IMR-90 (cell line): Measurements from ENCODE around the gene PCBP4. TPM values are rescaled to one million over a fixed set of nuclear protein-coding genes. Genes with fewer than 3 reads are reported as not detected.

Experiments used
- ATAC-seq: fragments of 200-7000 bp; cut with Tn5 transposase; 2 replicates; pipeline ENCODE4 v1.9.1; 2020; ENCODE audit warnings: low read depth, mild to moderate bottlenecking, moderate library complexity
- BruUV-seq: library from RNA; stranded (reverse); fragments of 400-500 nt; replicated peaks from 2 replicates; lab custom pipeline; 2021; lab: Mats Ljungman, UMichigan
- CTCF ChIA-PET: fragments of 300-600 bp; formaldehyde crosslinking; extraction: SDS; loops from one replicate; lab custom pipeline; 2021; ENCODE audit warnings: antibody characterized with exemption; lab: Yijun Ruan, JAX
- POLR2A ChIA-PET: fragments of 300-600 bp; sonication (Branson Sonifier 250); formaldehyde crosslinking; loops from one replicate; lab custom pipeline; 2022; ENCODE audit warnings: antibody characterized with exemption; ENCODE audit not compliant: unreplicated experiment; lab: Charles Lee
- DNase-seq: peaks from one replicate; pipeline ENCODE4 v3.0.0; 2013
- H2AFZ ChIP-seq: replicated peaks from 2 replicates; pipeline ENCODE3; 2013; ENCODE audit warnings: low read length, mild to moderate bottlenecking; ENCODE audit not compliant: poor library complexity
- H2AK5ac ChIP-seq: 2 replicates; pipeline ENCODE4 v1.6.1; 2013; ENCODE audit warnings: low read depth, low read length, inconsistent platforms
- H2AK9ac ChIP-seq: replicated peaks from 2 replicates; pipeline ENCODE3; 2013; ENCODE audit warnings: mild to moderate bottlenecking, low read depth, low read length, moderate library complexity; ENCODE audit not compliant: poor library complexity
- H2BK120ac ChIP-seq: 2 replicates; pipeline ENCODE4 v1.6.1; 2013; ENCODE audit warnings: low read depth, low read length, inconsistent platforms
- H2BK15ac ChIP-seq: 3 replicates; pipeline ENCODE4 v1.6.1; 2013; ENCODE audit warnings: low read depth, low read length, inconsistent platforms
- H2BK20ac ChIP-seq: 2 replicates; pipeline ENCODE4 v1.6.1; 2013; ENCODE audit warnings: low read depth, mild to moderate bottlenecking, inconsistent platforms, low read length, moderate library complexity
- H2BK5ac ChIP-seq: 2 replicates; pipeline ENCODE4 v1.6.1; 2013; ENCODE audit warnings: mild to moderate bottlenecking, low read depth, low read length, inconsistent platforms; ENCODE audit not compliant: poor library complexity, severe bottlenecking
- H3K14ac ChIP-seq: replicated peaks from 2 replicates; pipeline ENCODE4 v1.6.1; 2013; ENCODE audit warnings: low read depth, low read length, inconsistent platforms
- H3K18ac ChIP-seq: 2 replicates; pipeline ENCODE4 v1.6.1; 2013; ENCODE audit warnings: low read depth, low read length, control low read depth
- H3K23ac ChIP-seq: 2 replicates; pipeline ENCODE4 v1.6.1; 2013; ENCODE audit warnings: low read depth, low read length, inconsistent platforms
- H3K27ac ChIP-seq: 2 replicates; pipeline ENCODE4 v1.5.1; 2013; ENCODE audit warnings: mild to moderate bottlenecking, control low read depth, low read length; ENCODE audit not compliant: insufficient read depth
- H3K27me3 ChIP-seq: 2 replicates; pipeline ENCODE4 v1.6.1; 2013; ENCODE audit warnings: low read length; ENCODE audit not compliant: control insufficient read depth, insufficient read depth
- H3K36me3 ChIP-seq: 2 replicates; pipeline ENCODE4 v1.6.1; 2013; ENCODE audit warnings: low read length, mixed read lengths; ENCODE audit not compliant: control insufficient read depth, insufficient read depth
- H3K4ac ChIP-seq: 2 replicates; pipeline ENCODE4 v1.6.1; 2013; ENCODE audit warnings: low read depth, low read length, inconsistent platforms
- H3K4me1 ChIP-seq: 2 replicates; pipeline ENCODE4 v1.6.1; 2013; ENCODE audit warnings: low read length, mixed read lengths; ENCODE audit not compliant: control insufficient read depth, insufficient read depth
- H3K4me2 ChIP-seq: 2 replicates; pipeline ENCODE4 v1.6.1; 2013; ENCODE audit warnings: low read depth, mild to moderate bottlenecking, control low read depth, low read length, moderate library complexity
- H3K4me3 ChIP-seq: 2 replicates; pipeline ENCODE4 v1.5.1; 2013; ENCODE audit warnings: low read depth, mild to moderate bottlenecking, control low read depth, low read length, moderate library complexity; ENCODE audit not compliant: insufficient read depth
- H3K56ac ChIP-seq: 2 replicates; pipeline ENCODE4 v1.6.1; 2013; ENCODE audit warnings: low read length, inconsistent platforms; ENCODE audit not compliant: insufficient read depth; ENCODE audit errors: extremely low read depth
- H3K79me1 ChIP-seq, 2 experiments: 2 replicates each; pipeline ENCODE4 v1.6.1; 2013; ENCODE audit warnings: low read length in 2 of 2, inconsistent platforms in 1 of 2, low read depth in 1 of 2
- H3K9ac ChIP-seq: 2 replicates; pipeline ENCODE4 v1.6.1; 2013; ENCODE audit warnings: low read depth, low read length, control low read depth
- H3K9me1 ChIP-seq: 2 replicates; pipeline ENCODE4 v1.6.1; 2013; ENCODE audit warnings: low read length, inconsistent platforms; ENCODE audit not compliant: insufficient read depth
- H3K9me3 ChIP-seq: 2 replicates; pipeline ENCODE4 v1.6.1; 2013; ENCODE audit warnings: low read length; ENCODE audit not compliant: control insufficient read depth, insufficient read depth
- H4K20me1 ChIP-seq: 2 replicates; pipeline ENCODE4 v1.6.1; 2013; ENCODE audit warnings: low read length, inconsistent platforms; ENCODE audit not compliant: insufficient read depth
- H4K5ac ChIP-seq: 2 replicates; pipeline ENCODE4 v1.6.1; 2013; ENCODE audit warnings: mild to moderate bottlenecking, low read depth, low read length, control low read depth
- H4K8ac ChIP-seq, 2 experiments: 2 replicates each; pipeline ENCODE4 v1.6.1; 2013; ENCODE audit warnings: low read depth in 2 of 2, low read length in 2 of 2, control low read depth in 1 of 2, inconsistent platforms in 1 of 2
- H4K91ac ChIP-seq: 2 replicates; pipeline ENCODE4 v1.6.1; 2013; ENCODE audit warnings: low read depth, low read length, inconsistent platforms; ENCODE audit not compliant: insufficient read depth
- CHD1 ChIP-seq: IDR thresholded peaks from 2 replicates; pipeline ENCODE4 v1.6.1; 2012; ENCODE audit warnings: low read depth, low read length, improper control_type of control experiment
- FOS ChIP-seq: fragments of 150-350 bp; IDR thresholded peaks from 2 replicates; pipeline ENCODE4 v1.6.1; 2016; ENCODE audit warnings: low read depth, low read length
- MAFK ChIP-seq: IDR thresholded peaks from 2 replicates; pipeline ENCODE4 v1.6.1; 2012; ENCODE audit warnings: low read depth, low read length, improper control_type of control experiment
- MAZ ChIP-seq: IDR thresholded peaks from 2 replicates; pipeline ENCODE4 v1.6.1; 2012; ENCODE audit warnings: low read depth, mild to moderate bottlenecking, low read length, improper control_type of control experiment, moderate library complexity, borderline replicate concordance
- MXI1 ChIP-seq: IDR thresholded peaks from 2 replicates; pipeline ENCODE4 v1.6.1; 2012; ENCODE audit warnings: low read depth, mild to moderate bottlenecking, low read length, moderate library complexity, borderline replicate concordance
- NFE2L2 ChIP-seq: fragments of 150-350 bp; IDR thresholded peaks from 2 replicates; pipeline ENCODE4 v1.6.1; 2016; ENCODE audit warnings: low read depth, mild to moderate bottlenecking, low read length
- RCOR1 ChIP-seq: IDR thresholded peaks from 2 replicates; pipeline ENCODE4 v1.6.1; 2012; ENCODE audit warnings: mild to moderate bottlenecking, low read length, improper control_type of control experiment; ENCODE audit not compliant: insufficient replicate concordance
- RFX5 ChIP-seq: IDR thresholded peaks from 2 replicates; pipeline ENCODE4 v1.8.0; 2012; ENCODE audit warnings: low read depth, mild to moderate bottlenecking, low read length, moderate library complexity
- SMC3 ChIP-seq: fragments of 150-350 bp; IDR thresholded peaks from 2 replicates; pipeline ENCODE4 v1.6.1; 2016; ENCODE audit warnings: low read depth, mild to moderate bottlenecking, antibody characterized with exemption, low read length, moderate library complexity
- USF2 ChIP-seq: fragments of 150-350 bp; IDR thresholded peaks from 2 replicates; pipeline ENCODE4 v1.6.1; 2017; ENCODE audit warnings: mild to moderate bottlenecking, antibody characterized with exemption, low read length, low read depth
- WGBS, 2 experiments: methylation state at CpG; one replicate each; pipeline versions ENCODE4 v1.1.5 to v1.1.7; 2013; ENCODE audit warnings: missing lambda C conversion rate in 2 of 2; ENCODE audit not compliant: insufficient read length in 1 of 2; ENCODE audit errors: extremely low coverage in 2 of 2; 5-methylcytosine and 5-hydroxymethylcytosine counted together
- dilution Hi-C: fragments of 300-500 bp; cut with HindIII; formaldehyde crosslinking; loops from one replicate; pipeline ENCODE4 v1.14.3; 2018; ENCODE audit warnings: low sequenced_read_pairs; ENCODE audit not compliant: unreplicated experiment
- in situ Hi-C: fragments of 300-500 bp; cut with MboI; formaldehyde crosslinking; loops from 3 replicates; pipeline ENCODE4 v1.14.3; 2019; ENCODE audit warnings: low sequenced_read_pairs, inconsistent platforms, mixed read lengths
- intact Hi-C: fragments of 100-400 bp; cut with micrococcal nuclease; formaldehyde crosslinking; loops from 2 replicates; pipeline ENCODE4 v1.10.0; 2022
- polyA plus RNA-seq, 3 experiments: library from polyadenylated mRNA; depleted of rRNA; stranded (reverse); fragments of >200 nt; gene quantifications; 2 replicates each; pipeline ENCODE4 v1.2.3, GENCODE V29; 2012; ENCODE audit warnings: low replicate concordance in 1 of 3
- total RNA-seq: library from RNA; depleted of rRNA; stranded (reverse); fragments of >200 nt; gene quantifications from 2 replicates; pipeline ENCODE4 v1.2.3, GENCODE V29; 2012
- TF ChIP-seq, protein P1 (sequence below): fragments of 150-350 bp; IDR thresholded peaks from 2 replicates; pipeline ENCODE4 v1.6.1; 2016; ENCODE audit warnings: low read depth, mild to moderate bottlenecking, low read length, moderate library complexity, borderline replicate concordance

The PCBP4 gene
- total and polyA plus RNA-seq, 2 of the 4 experiments (the other 2 are of a cell fraction) = 70.8 to 110 TPM

- H2BK120ac ChIP-seq = no peak overlapping the region
- no peak overlapping the region for H3K27ac ChIP-seq
- no peak overlapping the region for H2AFZ ChIP-seq
- H2AK9ac ChIP-seq = no peak overlapping the region
- H2AK5ac ChIP-seq = no peak overlapping the region
- H3K4me3 ChIP-seq = no peak overlapping the region
- no peak overlapping the region for H2BK5ac ChIP-seq
- 100% methylated on average over 1 of the region's 4 CpGs; no CpG with 5 or more reads in 1 of the 2 experiments for WGBS, 2 experiments
- H3K36me3 ChIP-seq = no peaks in the 10 kb centered on the region
- no peak overlapping the region for H3K14ac ChIP-seq
- no peak overlapping the region for H4K5ac ChIP-seq
- peaks cover 12% of the 10 kb centered on the region for H3K9me1 ChIP-seq
- TF ChIP-seq FOS (no peak), MAZ (no peak), NFE2L2 (no peak), RCOR1 (no peak), RFX5 (no peak), SMC3 (no peak), MXI1 (no peak), MAFK (no peak), USF2 (no peak), CHD1 (no peak)
- TF ChIP-seq, protein P1, sequence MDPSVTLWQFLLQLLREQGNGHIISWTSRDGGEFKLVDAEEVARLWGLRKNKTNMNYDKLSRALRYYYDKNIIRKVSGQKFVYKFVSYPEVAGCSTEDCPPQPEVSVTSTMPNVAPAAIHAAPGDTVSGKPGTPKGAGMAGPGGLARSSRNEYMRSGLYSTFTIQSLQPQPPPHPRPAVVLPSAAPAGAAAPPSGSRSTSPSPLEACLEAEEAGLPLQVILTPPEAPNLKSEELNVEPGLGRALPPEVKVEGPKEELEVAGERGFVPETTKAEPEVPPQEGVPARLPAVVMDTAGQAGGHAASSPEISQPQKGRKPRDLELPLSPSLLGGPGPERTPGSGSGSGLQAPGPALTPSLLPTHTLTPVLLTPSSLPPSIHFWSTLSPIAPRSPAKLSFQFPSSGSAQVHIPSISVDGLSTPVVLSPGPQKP = no peak
- dilution Hi-C loops (no loop called here), in situ Hi-C loops (no loop called here), intact Hi-C loops (no loop called here)
- H3K18ac ChIP-seq = no peak overlapping the region
- H3K4me2 ChIP-seq = no peak overlapping the region
- ATAC-seq = no peak
- H4K8ac ChIP-seq = no peak overlapping the region
- H2BK20ac ChIP-seq = no peak overlapping the region
- peaks cover 10 to 45% of the 10 kb centered on the region in 2 experiments; a peak in 3 of 4 replicates for H3K79me1 ChIP-seq
- H3K56ac ChIP-seq = no peak overlapping the region
- no peaks in the 10 kb centered on the region for H3K9me3 ChIP-seq
- ChIA-PET POLR2A (no interaction called here), CTCF (no interaction called here)
- H4K20me1 ChIP-seq = peaks cover 7% of the 10 kb centered on the region
- BruUV-seq = no TSS peak
- no peak overlapping the region for H3K23ac ChIP-seq
- peaks cover 17% of the 10 kb centered on the region for H3K4me1 ChIP-seq
- DNase-seq = no peak
- H3K27me3 ChIP-seq = no peaks in the 10 kb centered on the region
- H2BK15ac ChIP-seq = no peak overlapping the region
- no peak overlapping the region for H3K4ac ChIP-seq
- H4K91ac ChIP-seq = no peak overlapping the region
- H3K9ac ChIP-seq = no peak overlapping the region
Observed at GRCh38 chr3:51978143-51978502, 10.9 kb upstream of the PCBP4 start.
